ENCODE data around the gene SCRN2.

Gene SCRN2

GRCh38 chr17:47879776-47880454 is 38.8 kb upstream of the SCRN2 start:
- Histone ChIP-seq H3K36me3 (no peaks in the 10 kb centered on the region), H3K4me3 (no peak overlapping the region), H3K4me1 (peaks cover 33% of the 10 kb centered on the region), H3K4me2 (no peak overlapping the region), H3K9ac (no peak overlapping the region), H3K27me3 (no peaks in the 10 kb centered on the region), H3K27ac (no peak overlapping the region), H3K9me3 (no peaks in the 10 kb centered on the region), H4K20me1 (no peaks in the 10 kb centered on the region)
- no peak for TF ChIP-seq Cebpa-rat (IDR thresholded peaks at IDR 0.05)

GRCh38 chr17:47879028-47879585 is 38.0 kb upstream of the SCRN2 start:
- Histone ChIP-seq H3K27me3 (no peaks in the 10 kb centered on the region; the same call in 1 of the 2 replicates), H3K36me3 (no peaks in the 10 kb centered on the region), H3K4me2 (no peak overlapping the region), H3K9ac (no peak overlapping the region), H3K4me3 (no peak overlapping the region), H3K27ac (no peak overlapping the region), H4K20me1 (no peaks in the 10 kb centered on the region), H3K4me1 (peaks cover 25% of the 10 kb centered on the region), H3K9me3 (no peaks in the 10 kb centered on the region)
- TF ChIP-seq Cebpa-rat (IDR thresholded peaks at IDR 0.05), result no peak

GRCh38 chr17:47878203-47879027 is 37.3 kb upstream of the SCRN2 start:
- Histone ChIP-seq H3K9ac (no peak overlapping the region), H3K27me3 (peaks cover 1% of the 10 kb centered on the region), H3K4me3 (no peak overlapping the region), H4K20me1 (no peaks in the 10 kb centered on the region), H3K4me1 (peaks cover 25% of the 10 kb centered on the region), H3K4me2 (no peak overlapping the region), H3K27ac (no peak overlapping the region), H3K36me3 (no peaks in the 10 kb centered on the region), H3K9me3 (no peaks in the 10 kb centered on the region)
- no peak for TF ChIP-seq Cebpa-rat (IDR thresholded peaks at IDR 0.05)

GRCh38 chr17:47877368-47878034 is 36.4 kb upstream of the SCRN2 start:
- Histone ChIP-seq H3K27me3 (peaks cover 7% of the 10 kb centered on the region), H3K27ac (no peak overlapping the region), H3K4me2 (peak overlapping the region; percentile 48), H3K4me1 (peaks cover 23% of the 10 kb centered on the region), H3K36me3 (no peaks in the 10 kb centered on the region), H3K9ac (no peak overlapping the region), H3K9me3 (no peaks in the 10 kb centered on the region), H4K20me1 (no peaks in the 10 kb centered on the region), H3K4me3 (no peak overlapping the region)
- no peak for TF ChIP-seq Cebpa-rat (IDR thresholded peaks at IDR 0.05)

- no peak for TF ChIP-seq Cebpa-rat (IDR thresholded peaks at IDR 0.05)
- no peak overlapping the region for H3K27ac ChIP-seq
- no peaks in the 10 kb centered on the region for H3K9me3 ChIP-seq
- H3K4me3 ChIP-seq, result no peak overlapping the region
- peaks cover 12% of the 10 kb centered on the region for H3K27me3 ChIP-seq
- H3K9ac ChIP-seq, result no peak overlapping the region
- H3K36me3 ChIP-seq, result no peaks in the 10 kb centered on the region
- H4K20me1 ChIP-seq, result no peaks in the 10 kb centered on the region
- peaks cover 7% of the 10 kb centered on the region; the same call in 1 of the 2 replicates for H3K4me1 ChIP-seq
- no peak overlapping the region for H3K4me2 ChIP-seq
Observed at GRCh38 chr17:47875011-47875985, 34.2 kb upstream of the SCRN2 start.

- no peaks in the 10 kb centered on the region for H3K36me3 ChIP-seq
- H3K27me3 ChIP-seq, result peaks cover 12% of the 10 kb centered on the region
- H3K4me1 ChIP-seq, result peaks cover 7% of the 10 kb centered on the region; the same call in 1 of the 2 replicates
- no peak overlapping the region for H3K9ac ChIP-seq
- H4K20me1 ChIP-seq, result no peaks in the 10 kb centered on the region
- no peak overlapping the region for H3K4me2 ChIP-seq
- no peak overlapping the region for H3K27ac ChIP-seq
- TF ChIP-seq Cebpa-rat (IDR thresholded peaks at IDR 0.05), result no peak
- H3K9me3 ChIP-seq, result no peaks in the 10 kb centered on the region
- H3K4me3 ChIP-seq, result no peak overlapping the region
Observed at GRCh38 chr17:47873200-47874090, 32.4 kb upstream of the SCRN2 start.

GRCh38 chr17:47872651-47873161 is 31.6 kb upstream of the SCRN2 start:
- H3K4me3 ChIP-seq, result no peak overlapping the region
- H3K36me3 ChIP-seq, result no peaks in the 10 kb centered on the region
- peaks cover 12% of the 10 kb centered on the region for H3K27me3 ChIP-seq

More at GRCh38 chr17:47872651-47873161, 31.6 kb upstream of the SCRN2 start:
- Histone ChIP-seq H3K9me3 (no peaks in the 10 kb centered on the region), H4K20me1 (no peaks in the 10 kb centered on the region), H3K4me1 (peaks cover 5% of the 10 kb centered on the region; the same call in 1 of the 2 replicates), H3K4me2 (no peak overlapping the region), H3K9ac (no peak overlapping the region), H3K27ac (no peak overlapping the region)
- TF ChIP-seq Cebpa-rat (IDR thresholded peaks at IDR 0.05), result no peak

Data from BLaER1 (cell line).